K562 (cell line): ENCODE data around the gene SKAP2. TPM values are rescaled to one million over a fixed set of nuclear protein-coding genes. Genes with fewer than 3 reads are reported as not detected.

Experiments used
- ATAC-seq: fragments of 200-7000 bp; cut with Tn5 transposase; 3 replicates; pipeline ENCODE4 v1.9.1; 2020; ENCODE audit warnings: moderate library complexity
- BruUV-seq: library from RNA; stranded (reverse); fragments of 400-500 nt; replicated peaks from 2 replicates; lab custom pipeline; 2021; lab: Mats Ljungman, UMichigan
- CTCF ChIA-PET: fragments of 300-600 bp; formaldehyde crosslinking; extraction: SDS; loops from one replicate; lab custom pipeline; 2021; ENCODE audit warnings: low intra/inter-chr PET ratio; lab: Yijun Ruan, JAX
- POLR2A ChIA-PET: fragments of 300-600, 350-650 bp; sonication (Branson Sonifier 250); formaldehyde crosslinking; extraction: SDS; loops from one replicate; lab custom pipeline; 2021; ENCODE audit warnings: antibody characterized with exemption, inconsistent platforms; lab: Yijun Ruan, JAX
- DNase-seq, 4 experiments: peaks; one replicate each; pipeline versions ENCODE4 v3.0.0 to v3.0.0-alpha.2; 2011 to 2018; ENCODE audit warnings: low spot score in 3 of 4, mixed read lengths in 3 of 4; ENCODE audit errors: extremely low read depth in 1 of 4
- FAIRE-seq: peaks from 2 replicates; lab custom pipeline; 2011; peaks lifted over from hg19 to GRCh38; lab: Jason Lieb, UNC
- H2AFZ ChIP-seq: 2 replicates; pipeline ENCODE4 v1.6.0; 2011; ENCODE audit warnings: low read depth, low read length, control low read depth, inconsistent platforms
- H3K27ac ChIP-seq: fragments of 200-600 bp; 3 replicates; pipeline ENCODE4 v1.8.0; 2011; ENCODE audit warnings: low read depth, mild to moderate bottlenecking, control low read depth, inconsistent platforms, low read length, moderate library complexity, mixed read lengths; ENCODE audit errors: extremely low read depth
- H3K27me3 ChIP-seq, 2 experiments: fragments of 300-600 bp in 1 of 2; 2 replicates in 1 of 2; 3 replicates in 1 of 2; pipeline versions ENCODE4 v1.6.0 to v1.8.0; 2011; ENCODE audit warnings: inconsistent platforms in 2 of 2, low read length in 2 of 2, mild to moderate bottlenecking in 1 of 2, mixed read lengths in 1 of 2, moderate library complexity in 1 of 2; ENCODE audit not compliant: control insufficient read depth in 2 of 2, insufficient read depth in 2 of 2
- H3K36me3 ChIP-seq: fragments of 300-600 bp; 3 replicates; pipeline ENCODE4 v1.8.0; 2011; ENCODE audit warnings: mild to moderate bottlenecking, low read length, inconsistent platforms; ENCODE audit not compliant: control insufficient read depth, insufficient read depth
- H3K4me1 ChIP-seq, 2 experiments: fragments of 200-600 bp in 1 of 2; replicated peaks in 1 of 2; 2 replicates in 1 of 2; 3 replicates in 1 of 2; pipeline versions ENCODE4 v1.5.1 to v1.8.0; 2011; ENCODE audit warnings: inconsistent platforms in 2 of 2, low read length in 2 of 2, mild to moderate bottlenecking in 1 of 2, mixed read lengths in 1 of 2, moderate library complexity in 1 of 2; ENCODE audit not compliant: control insufficient read depth in 2 of 2, insufficient read depth in 2 of 2
- H3K4me2 ChIP-seq: 2 replicates; pipeline ENCODE4 v1.6.1; 2011; ENCODE audit warnings: low read length, control low read depth, inconsistent platforms, mixed read lengths; ENCODE audit not compliant: insufficient read depth
- H3K4me3 ChIP-seq: fragments of 200-600 bp; sonication (generic), shearing (Covaris generic); 2 replicates; pipeline ENCODE4 v1.5.1; 2016; ENCODE audit warnings: control low read depth, inconsistent platforms
- H3K79me2 ChIP-seq: fragments of 200-600 bp; 3 replicates; pipeline ENCODE4 v1.8.0; 2011; ENCODE audit warnings: low read length, inconsistent platforms; ENCODE audit not compliant: control insufficient read depth, insufficient read depth
- H3K9ac ChIP-seq, 2 experiments: 2 replicates each; pipeline versions ENCODE4 v1.6.0 to v1.6.1; 2011; ENCODE audit warnings: low read depth in 2 of 2, low read length in 2 of 2, control low read depth in 1 of 2, inconsistent platforms in 1 of 2, mild to moderate bottlenecking in 1 of 2, mixed read lengths in 1 of 2; ENCODE audit not compliant: insufficient read depth in 1 of 2
- H3K9me1 ChIP-seq: one replicate; pipeline ENCODE4 v1.6.0; 2011; ENCODE audit warnings: inconsistent platforms, mild to moderate bottlenecking, low read length, moderate library complexity; ENCODE audit not compliant: control insufficient read depth, insufficient read depth
- H3K9me3 ChIP-seq: replicated peaks from 2 replicates; pipeline ENCODE4 v1.5.1; 2011; ENCODE audit warnings: low read depth, low read length, inconsistent platforms; ENCODE audit not compliant: control insufficient read depth, insufficient read depth
- H4K20me1 ChIP-seq: replicated peaks from 2 replicates; pipeline ENCODE4 v1.6.1; 2011; ENCODE audit warnings: low read length, inconsistent platforms, mixed read lengths; ENCODE audit not compliant: control insufficient read depth, insufficient read depth
- ATF7 ChIP-seq: fragments of 450-650 bp; IDR thresholded peaks from 2 replicates; pipeline ENCODE4 v1.7.1; 2014; ENCODE audit warnings: mild to moderate bottlenecking, moderate library complexity
- BMI1 ChIP-seq: fragments of 150-350 bp; IDR thresholded peaks from 2 replicates; pipeline ENCODE4 v1.6.1; 2014; ENCODE audit warnings: low read length
- CAMTA2 ChIP-seq: fragments of 250-450 bp; sonication (Bioruptor Pico); conservative IDR thresholded peaks from 2 replicates; pipeline ENCODE4 v1.5.1; 2022
- CSDE1 ChIP-seq, 2 experiments: fragments of 450-650 bp; IDR thresholded peaks; 2 replicates each; pipeline ENCODE4 v1.6.1; 2016; ENCODE audit warnings: mild to moderate bottlenecking in 1 of 2
- FUS ChIP-seq: fragments of 200-400 bp; formaldehyde crosslinking; optimal IDR thresholded peaks from 2 replicates; pipeline ENCODE3; 2017; ENCODE audit warnings: low read depth, low read length
- HNRNPL ChIP-seq: fragments of 200-400 bp; formaldehyde crosslinking; IDR thresholded peaks from 2 replicates; pipeline ENCODE4 v1.6.1; 2017; ENCODE audit warnings: low read depth, mild to moderate bottlenecking, low read length
- HNRNPLL ChIP-seq: fragments of 200-400 bp; formaldehyde crosslinking; IDR thresholded peaks from 2 replicates; pipeline ENCODE4 v1.6.1; 2017; ENCODE audit warnings: low read length, low read depth, mild to moderate bottlenecking; ENCODE audit not compliant: poor library complexity, severe bottlenecking
- MAX ChIP-seq: sonication (generic); formaldehyde crosslinking; IDR thresholded peaks from 2 replicates; pipeline ENCODE4 v1.9.0; 2022; ENCODE audit warnings: mild to moderate bottlenecking, missing genetic modification reagents
- NCOA4 ChIP-seq: fragments of 450-650 bp; IDR thresholded peaks from 2 replicates; pipeline ENCODE4 v1.6.1; 2018; ENCODE audit warnings: mild to moderate bottlenecking; ENCODE audit not compliant: partially characterized antibody
- PTRF ChIP-seq: fragments of 450-650 bp; IDR thresholded peaks from 2 replicates; pipeline ENCODE4 v1.6.1; 2016; ENCODE audit warnings: mild to moderate bottlenecking, missing genetic modification characterization, missing compliant biosample characterization
- RBBP5 ChIP-seq: fragments of 200-600 bp; sonication (generic); IDR thresholded peaks from 2 replicates; pipeline ENCODE4 v1.6.1; 2012; ENCODE audit warnings: borderline replicate concordance, mild to moderate bottlenecking, low read length, control low read depth, inconsistent platforms; ENCODE audit not compliant: insufficient read depth, poor library complexity, severe bottlenecking
- SIN3B ChIP-seq: fragments of 450-650 bp; IDR thresholded peaks from 2 replicates; pipeline ENCODE4 v1.6.1; 2017; ENCODE audit warnings: low read depth, mild to moderate bottlenecking, moderate library complexity
- SP1 ChIP-seq: sonication (generic); formaldehyde crosslinking; IDR thresholded peaks from 2 replicates; pipeline ENCODE4 v1.8.1; 2022; ENCODE audit warnings: mild to moderate bottlenecking, missing genetic modification reagents
- TAF15 ChIP-seq: fragments of 200-400 bp; formaldehyde crosslinking; IDR thresholded peaks from 2 replicates; pipeline ENCODE4 v1.6.1; 2017; ENCODE audit warnings: mild to moderate bottlenecking, low read depth, low read length, moderate library complexity
- ZNF224 ChIP-seq: sonication (generic); formaldehyde crosslinking; IDR thresholded peaks from 2 replicates; pipeline ENCODE4 v1.8.0; 2022; ENCODE audit warnings: mild to moderate bottlenecking, missing genetic modification reagents
- ZNF668 ChIP-seq: fragments of 250-450 bp; sonication (Bioruptor Pico); IDR thresholded peaks from 2 replicates; pipeline ENCODE4 v1.8.0; 2022; ENCODE audit warnings: mild to moderate bottlenecking, inconsistent platforms
- ZNF717 ChIP-seq: fragments of 250-450 bp; sonication (Bioruptor Pico); IDR thresholded peaks from 2 replicates; pipeline ENCODE4 v1.5.0; 2021
- ZNF76 ChIP-seq: fragments of 250-450 bp; sonication (Bioruptor Pico); IDR thresholded peaks from 2 replicates; pipeline ENCODE4 v1.4.0; 2020; ENCODE audit warnings: mild to moderate bottlenecking, moderate library complexity, borderline replicate concordance
- WGBS: fragments of 100-300 bp; shearing (Covaris generic); methylation state at CpG from one replicate; pipeline ENCODE4 v1.1.6; 2016; ENCODE audit warnings: low coverage, mixed read lengths; ENCODE audit not compliant: insufficient coverage; ENCODE audit errors: missing lambda C conversion rate; 5-methylcytosine and 5-hydroxymethylcytosine counted together
- in situ Hi-C: fragments of 300-500 bp; cut with MboI; formaldehyde crosslinking; loops from 4 replicates; pipeline ENCODE4 v1.15.0; 2018; ENCODE audit warnings: inconsistent platforms, mixed read lengths
- intact Hi-C: fragments of 100-400 bp; cut with micrococcal nuclease; formaldehyde crosslinking; loops from 2 replicates; pipeline ENCODE4 v1.14.2; 2022
- polyA plus RNA-seq, 8 experiments: library from polyadenylated mRNA; depleted of rRNA in 4 of 8; stranded (reverse) in 5 of 8; unstranded in 3 of 8; fragments of >200 nt; fragmentation: Nextera tagmentation in 2 of 8; fragmentation: Illumina TruSeq in 1 of 8; extraction: Ambion mirVana in 2 of 8; extraction: Trizol in 1 of 8; gene quantifications; 2 replicates each; pipeline versions ENCODE4 v1.2.1 to v1.2.3, GENCODE V29; 2011 to 2014; ENCODE audit warnings: inconsistent platforms in 1 of 8, missing spikeins in 1 of 8
- total RNA-seq, 7 experiments: library from RNA; depleted of rRNA in 6 of 7; stranded (reverse); fragments of >200 nt in 6 of 7; fragmentation: Illumina TruSeq in 2 of 7; extraction: Trizol in 2 of 7; gene quantifications; 2 replicates each; pipeline versions ENCODE4 v1.2.1 to v1.2.3, GENCODE V29; 2011 to 2021; ENCODE audit warnings: low replicate concordance in 1 of 7
- TF ChIP-seq, protein P1 (sequence below): fragments of 250-450 bp; sonication (Bioruptor Pico); IDR thresholded peaks from 2 replicates; pipeline ENCODE4 v1.8.0; 2022; ENCODE audit warnings: moderate library complexity, mild to moderate bottlenecking, inconsistent platforms
- TF ChIP-seq, protein P2 (sequence below): fragments of 250-450 bp; sonication (Bioruptor Pico); IDR thresholded peaks from 2 replicates; pipeline ENCODE4 v1.9.0; 2021; ENCODE audit warnings: mild to moderate bottlenecking

SKAP2 gene
- total and polyA plus RNA-seq, 9 of the 15 experiments (the other 6 are each of a cell fraction or from before 2014, with no cell fraction given) = 4.2 to 11.7 (median 8.3) TPM

GRCh38 chr7:26784118-26784517 is 80.3 kb downstream of the SKAP2 start (continued):
- TF ChIP-seq FUS (no peak), MAX (CRISPR knock-in tag) (no peak), NCOA4 (no peak)

DNA sequence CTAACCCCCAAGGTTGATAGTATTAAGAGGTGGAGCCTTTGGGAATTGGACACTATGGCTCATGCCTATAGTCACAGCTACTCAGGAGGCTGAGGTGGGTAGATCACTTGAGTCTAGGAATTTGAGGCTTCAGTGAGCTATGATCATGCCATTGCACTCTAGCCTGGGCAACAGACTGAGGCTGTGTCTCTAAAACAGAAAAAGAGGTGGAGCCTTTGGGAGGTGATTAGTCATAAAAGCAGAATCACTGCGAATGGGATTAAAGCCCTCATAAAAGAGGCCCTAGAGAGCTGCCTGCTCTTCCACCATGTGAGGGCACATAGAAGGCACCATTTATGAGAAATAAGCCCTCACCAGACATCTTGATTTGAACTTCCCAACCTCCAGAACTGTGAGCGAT is 81.9 kb downstream of the SKAP2 start:
- Histone ChIP-seq H3K27me3 (peaks cover 0 to 8% of the 10 kb centered on the region in 2 experiments; a peak in 2 of 5 replicates), H3K9ac (no peak overlapping the region), H3K4me2 (no peak overlapping the region), H3K9me1 (no peaks in the 10 kb centered on the region), H3K79me2 (no peaks in the 10 kb centered on the region), H2AFZ (no peak overlapping the region), H3K4me3 (no peak overlapping the region), H4K20me1 (no peaks in the 10 kb centered on the region; the same call in 1 of the 2 replicates), H3K9me3 (no peaks in the 10 kb centered on the region), H3K36me3 (no peaks in the 10 kb centered on the region), H3K27ac (no peak overlapping the region), H3K4me1 (no peaks in the 10 kb centered on the region)
- ChIA-PET POLR2A (no interaction called here), CTCF (no interaction called here)
- BruUV-seq = no TSS peak
- 10% methylated on average over 2 of the region's 2 CpGs for WGBS
- ATAC-seq (no peak), FAIRE-seq (no peak), DNase-seq (no peak)
- in situ Hi-C loops (no loop called here), intact Hi-C loops (no loop called here)
- TF ChIP-seq HNRNPLL = no peak
- TF ChIP-seq PTRF (tag) = no peak
- no peak for TF ChIP-seq ZNF76 (CRISPR knock-in tag)
- TF ChIP-seq ATF7 = no peak
- TF ChIP-seq RBBP5 = no peak
- TF ChIP-seq SIN3B = no peak
- no peak for TF ChIP-seq ZNF224 (CRISPR knock-in tag)
- no peak for TF ChIP-seq HNRNPL
- no peak for TF ChIP-seq TAF15
- no peak for TF ChIP-seq CSDE1 (IDR thresholded peaks at IDR 0.05)
- no peak for TF ChIP-seq ZNF668
- no peak for TF ChIP-seq ZNF717 (CRISPR knock-in tag)
- TF ChIP-seq, protein P1, sequence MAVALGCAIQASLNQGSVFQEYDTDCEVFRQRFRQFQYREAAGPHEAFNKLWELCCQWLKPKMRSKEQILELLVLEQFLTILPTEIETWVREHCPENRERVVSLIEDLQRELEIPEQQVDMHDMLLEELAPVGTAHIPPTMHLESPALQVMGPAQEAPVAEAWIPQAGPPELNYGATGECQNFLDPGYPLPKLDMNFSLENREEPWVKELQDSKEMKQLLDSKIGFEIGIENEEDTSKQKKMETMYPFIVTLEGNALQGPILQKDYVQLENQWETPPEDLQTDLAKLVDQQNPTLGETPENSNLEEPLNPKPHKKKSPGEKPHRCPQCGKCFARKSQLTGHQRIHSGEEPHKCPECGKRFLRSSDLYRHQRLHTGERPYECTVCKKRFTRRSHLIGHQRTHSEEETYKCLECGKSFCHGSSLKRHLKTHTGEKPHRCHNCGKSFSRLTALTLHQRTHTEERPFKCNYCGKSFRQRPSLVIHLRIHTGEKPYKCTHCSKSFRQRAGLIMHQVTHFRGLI = no peak
- TF ChIP-seq CAMTA2 (CRISPR knock-in tag) = no peak
- no peak for TF ChIP-seq SP1 (CRISPR knock-in tag)
- TF ChIP-seq BMI1 = no peak
- TF ChIP-seq, protein P2, sequence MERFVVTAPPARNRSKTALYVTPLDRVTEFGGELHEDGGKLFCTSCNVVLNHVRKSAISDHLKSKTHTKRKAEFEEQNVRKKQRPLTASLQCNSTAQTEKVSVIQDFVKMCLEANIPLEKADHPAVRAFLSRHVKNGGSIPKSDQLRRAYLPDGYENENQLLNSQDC (CRISPR knock-in tag) = no peak
